Fibroblast of skin of right biceps (primary cell): ENCODE data around the gene MLX.
A peak's percentile ranks its signal among the peaks of the same experiment; 100 is the strongest.
"Not testable (repeated sequence)": the region's sequence is repeated elsewhere in the genome, so short reads cannot be mapped to it uniquely, and the experiment has no call there.

ENCODE experiments used
- DNase-seq: peaks from one replicate; pipeline ENCODE4 v3.0.0-alpha.2; 2013

MLX gene

GRCh38 chr17:42555961-42556617, 10.8 kb upstream of the MLX start:
- DNase-seq: not testable (repeated sequence)

GRCh38 chr17:42559075-42559474, 7.8 kb upstream of the MLX start:
- DNase-seq: no peak

GRCh38 chr17:42560246-42560645, 6.7 kb upstream of the MLX start:
- no peak for DNase-seq

GRCh38 chr17:42561897-42562387, 5.0 kb upstream of the MLX start, which contains the start of gene COASY:
Gene COASY, plus strand, starts transcription at chr17:42562148. Its CDS starts 475 bp downstream, at chr17:42562623.
- DNase-seq: peak; percentile 99

GRCh38 chr17:42562388-42563142, 4.3 kb upstream of the MLX start:
- no peak for DNase-seq

GRCh38 chr17:42563143-42563509, 3.8 kb upstream of the MLX start:
- no peak for DNase-seq

- no peak for DNase-seq
Observed at GRCh38 chr17:42563543-42563942, 3.4 kb upstream of the MLX start.

GRCh38 chr17:42563950-42564349, 3.0 kb upstream of the MLX start:
- no peak for DNase-seq

GRCh38 chr17:42564815-42565522, 1.9 kb upstream of the MLX start:
- no peak for DNase-seq

GRCh38 chr17:42565523-42566214, 1.2 kb upstream of the MLX start:
- DNase-seq: no peak

GRCh38 chr17:42566215-42566882, 551 bp upstream of the MLX start:
- no peak for DNase-seq

- no peak for DNase-seq
Observed at GRCh38 chr17:42568341-42569111, 1.6 kb downstream of the MLX start.

GRCh38 chr17:42571435-42572225, 4.7 kb downstream of the MLX start:
- no peak for DNase-seq

- DNase-seq: no peak
Observed at GRCh38 chr17:42573095-42573494, 6.2 kb downstream of the MLX start.

GRCh38 chr17:42574463-42574862, 7.6 kb downstream of the MLX start:
- DNase-seq: no peak

GRCh38 chr17:42577140-42577531, 10.2 kb downstream of the MLX start:
- DNase-seq: no peak

- peak; percentile 94 for DNase-seq
Observed at GRCh38 chr17:42577532-42578281, 10.8 kb downstream of the MLX start, which contains the start of gene PSMC3IP. Gene PSMC3IP, minus strand, starts transcription at chr17:42577729. Its CDS starts 43 bp downstream, at chr17:42577686.

- DNase-seq: peak; percentile 74
Observed at GRCh38 chr17:42578282-42578869, 11.5 kb downstream of the MLX start.

GRCh38 chr17:42579794-42580551, 13.1 kb downstream of the MLX start:
- no peak for DNase-seq
